ENCODE results near the gene MGLL. TPM values are rescaled to one million over a fixed set of nuclear protein-coding genes. Genes with fewer than 3 reads are reported as not detected.

MGLL gene
- total RNA-seq, 4 donors from 2014 or later, result 12.6 to 44.8 (median 32.3) TPM

- no peaks in the 10 kb centered on the region for H3K27me3 ChIP-seq
- TF ChIP-seq CTCF (IDR thresholded peaks at IDR 0.05) (no peak), POLR2A (IDR thresholded peaks at IDR 0.05) (no peak)
- H3K9me3 ChIP-seq, result no peaks in the 10 kb centered on the region
- peak in 1 of 2 donors; percentile 10 for DNase-seq
- H3K36me3 ChIP-seq, result no peaks in the 10 kb centered on the region
- peaks cover 0 to 3% of the 10 kb centered on the region in 2 donors for H3K4me1 ChIP-seq
- H3K4me3 ChIP-seq, result no peak overlapping the region
- intact Hi-C loops (cut with DNase I; ENCODE audit: low total_unique reads), result no loop called here
- H3K27ac ChIP-seq, result no peak overlapping the region
Observed at GRCh38 chr3:127668906-127669305, 153.4 kb downstream of the MGLL start.

- no peak overlapping the region for H3K4me3 ChIP-seq
- no peak overlapping the region for H3K27ac ChIP-seq
- no peak for DNase-seq
- no peaks in the 10 kb centered on the region for H3K9me3 ChIP-seq
- TF ChIP-seq CTCF (IDR thresholded peaks at IDR 0.05), result no peak
- TF ChIP-seq POLR2A (IDR thresholded peaks at IDR 0.05), result no peak
- H3K27me3 ChIP-seq, result no peaks in the 10 kb centered on the region
- intact Hi-C loops (cut with DNase I; ENCODE audit: low total_unique reads), result no loop called here
- no peaks in the 10 kb centered on the region for H3K36me3 ChIP-seq
- H3K4me1 ChIP-seq, result no peaks in the 10 kb centered on the region
Observed at GRCh38 chr3:127667119-127667681, 155.1 kb downstream of the MGLL start.

GRCh38 chr3:127666676-127667075, 155.6 kb downstream of the MGLL start:
- intact Hi-C loops (cut with DNase I; ENCODE audit: low total_unique reads), result no loop called here
- Histone ChIP-seq H3K9me3 (no peaks in the 10 kb centered on the region), H3K4me1 (no peaks in the 10 kb centered on the region), H3K36me3 (no peaks in the 10 kb centered on the region), H3K27ac (no peak overlapping the region), H3K27me3 (no peaks in the 10 kb centered on the region), H3K4me3 (no peak overlapping the region)
- no peak for DNase-seq
- TF ChIP-seq POLR2A (IDR thresholded peaks at IDR 0.05) (no peak), CTCF (IDR thresholded peaks at IDR 0.05) (no peak)

GRCh38 chr3:127665586-127665985, 156.7 kb downstream of the MGLL start:
- TF ChIP-seq CTCF (IDR thresholded peaks at IDR 0.05), result no peak
- no peak for TF ChIP-seq POLR2A (IDR thresholded peaks at IDR 0.05)
- no peaks in the 10 kb centered on the region for H3K9me3 ChIP-seq
- no peaks in the 10 kb centered on the region for H3K36me3 ChIP-seq
- H3K27me3 ChIP-seq, result no peaks in the 10 kb centered on the region
- intact Hi-C loops (cut with DNase I; ENCODE audit: low total_unique reads), result no loop called here
- no peak for DNase-seq
- H3K27ac ChIP-seq, result no peak overlapping the region
- H3K4me1 ChIP-seq, result no peaks in the 10 kb centered on the region
- no peak overlapping the region for H3K4me3 ChIP-seq

GRCh38 chr3:127665165-127665564, 157.2 kb downstream of the MGLL start:
- no peak for DNase-seq
- H3K4me3 ChIP-seq, result no peak overlapping the region
- no peak for TF ChIP-seq CTCF (IDR thresholded peaks at IDR 0.05)
- no peak for TF ChIP-seq POLR2A (IDR thresholded peaks at IDR 0.05)
- H3K27me3 ChIP-seq, result no peaks in the 10 kb centered on the region
- H3K9me3 ChIP-seq, result no peaks in the 10 kb centered on the region
- H3K36me3 ChIP-seq, result no peaks in the 10 kb centered on the region
- no peaks in the 10 kb centered on the region for H3K4me1 ChIP-seq
- intact Hi-C loops (cut with DNase I; ENCODE audit: low total_unique reads), result no loop called here
- H3K27ac ChIP-seq, result no peak overlapping the region
